Mucosa of descending colon (tissue), 3 donors: ENCODE measurements around the gene PLCH2. TPM values are rescaled to one million over a fixed set of nuclear protein-coding genes. Genes with fewer than 3 reads are reported as not detected.

Source experiments
- ATAC-seq: fragments of 200-7000 bp; cut with Tn5 transposase; one replicate; pipeline ENCODE4 v1.9.1; 2020; ENCODE audit warnings: mild to moderate bottlenecking, moderate library complexity
- DNase-seq, 3 donors: peaks; one replicate each; pipeline ENCODE4 v3.0.0-alpha.2; 2020
- H3K36me3 ChIP-seq: fragments of 200-600 bp; one replicate; pipeline ENCODE4 v1.8.0; 2021; ENCODE audit warnings: low read depth, mild to moderate bottlenecking
- H3K4me1 ChIP-seq: fragments of 200-600 bp; one replicate; pipeline ENCODE4 v1.8.0; 2021; ENCODE audit warnings: low read depth, mild to moderate bottlenecking
- H3K4me3 ChIP-seq: fragments of 200-600 bp; one replicate; pipeline ENCODE4 v1.8.0; 2021; ENCODE audit warnings: mild to moderate bottlenecking
- H3K9me3 ChIP-seq: fragments of 200-600 bp; one replicate; pipeline ENCODE4 v1.8.0; 2021; ENCODE audit warnings: mild to moderate bottlenecking
- intact Hi-C, 2 donors: fragments of 100-400 bp; cut with DNase I in 1 of 2; cut with micrococcal nuclease in 1 of 2; formaldehyde crosslinking; loops; one replicate each; pipeline versions ENCODE4 v1.11.0 to v1.11.1; 2022; cut with DNase I, micrococcal nuclease
- total RNA-seq, 3 donors: library from RNA; stranded (reverse); fragmentation: NEBNext Ultra II Directional in 2 of 3; extraction: Animal tissue kit (Norgen Biotek cat#: 25700) in 2 of 3; gene quantifications; one replicate each; pipeline versions ENCODE4 v1.2.1 to v1.2.4, GENCODE V29; 2021 to 2023
- TF ChIP-seq, protein P1 (sequence below): fragments of 200-600 bp; IDR thresholded peaks from one replicate; pipeline ENCODE4 v1.8.0; 2022; ENCODE audit warnings: antibody characterized with exemption, mild to moderate bottlenecking
- donor health status: DM: no; HTN: no; CAD: no; lungs with moderate emphysema.
- donor health status: DM: no; HTN: no; CAD: no.
- donor health status: DM: no; HTN: yes; CAD: no.

The PLCH2 gene
- total RNA-seq, 3 donors from 2014 or later = 1.2 to 6.8 (median 1.9) TPM

DNA sequence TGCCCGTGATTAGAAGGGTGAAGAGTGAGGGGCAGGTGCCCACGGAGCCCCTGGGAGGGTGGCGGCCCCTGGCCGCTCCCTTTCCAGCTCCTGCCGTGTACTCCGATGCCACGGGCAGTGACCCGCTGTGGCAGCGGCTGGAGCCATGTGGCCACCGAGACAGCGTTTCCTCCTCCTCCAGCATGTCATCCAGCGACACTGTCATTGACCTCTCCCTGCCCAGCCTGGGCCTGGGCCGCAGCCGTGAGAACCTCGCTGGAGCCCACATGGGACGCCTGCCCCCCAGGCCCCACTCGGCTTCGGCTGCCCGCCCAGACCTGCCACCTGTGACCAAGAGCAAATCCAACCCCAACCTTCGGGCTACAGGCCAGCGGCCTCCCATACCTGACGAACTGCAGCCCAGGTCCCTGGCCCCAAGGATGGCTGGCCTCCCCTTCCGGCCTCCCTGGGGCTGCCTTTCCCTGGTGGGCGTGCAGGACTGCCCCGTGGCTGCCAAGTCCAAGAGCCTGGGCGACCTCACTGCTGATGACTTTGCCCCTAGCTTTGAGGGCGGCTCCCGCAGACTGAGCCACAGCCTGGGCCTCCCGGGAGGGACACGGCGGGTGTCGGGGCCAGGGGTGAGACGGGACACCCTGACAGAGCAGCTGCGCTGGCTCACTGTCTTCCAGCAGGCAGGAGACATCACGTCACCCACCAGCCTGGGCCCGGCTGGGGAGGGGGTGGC, 28.3 kb downstream of the PLCH2 start:
- DNase-seq = no peak
- Histone ChIP-seq H3K9me3 (no peaks in the 10 kb centered on the region), H3K4me1 (no peaks in the 10 kb centered on the region), H3K4me3 (no peak overlapping the region), H3K36me3 (no peaks in the 10 kb centered on the region)
- TF ChIP-seq, protein P1, sequence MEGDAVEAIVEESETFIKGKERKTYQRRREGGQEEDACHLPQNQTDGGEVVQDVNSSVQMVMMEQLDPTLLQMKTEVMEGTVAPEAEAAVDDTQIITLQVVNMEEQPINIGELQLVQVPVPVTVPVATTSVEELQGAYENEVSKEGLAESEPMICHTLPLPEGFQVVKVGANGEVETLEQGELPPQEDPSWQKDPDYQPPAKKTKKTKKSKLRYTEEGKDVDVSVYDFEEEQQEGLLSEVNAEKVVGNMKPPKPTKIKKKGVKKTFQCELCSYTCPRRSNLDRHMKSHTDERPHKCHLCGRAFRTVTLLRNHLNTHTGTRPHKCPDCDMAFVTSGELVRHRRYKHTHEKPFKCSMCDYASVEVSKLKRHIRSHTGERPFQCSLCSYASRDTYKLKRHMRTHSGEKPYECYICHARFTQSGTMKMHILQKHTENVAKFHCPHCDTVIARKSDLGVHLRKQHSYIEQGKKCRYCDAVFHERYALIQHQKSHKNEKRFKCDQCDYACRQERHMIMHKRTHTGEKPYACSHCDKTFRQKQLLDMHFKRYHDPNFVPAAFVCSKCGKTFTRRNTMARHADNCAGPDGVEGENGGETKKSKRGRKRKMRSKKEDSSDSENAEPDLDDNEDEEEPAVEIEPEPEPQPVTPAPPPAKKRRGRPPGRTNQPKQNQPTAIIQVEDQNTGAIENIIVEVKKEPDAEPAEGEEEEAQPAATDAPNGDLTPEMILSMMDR = no peak
- intact Hi-C loops = no loop called here
- ATAC-seq = peak; percentile 3

- DNase-seq = no peak
- TF ChIP-seq, protein P1 = no peak
- Histone ChIP-seq H3K4me3 (no peak overlapping the region), H3K4me1 (no peaks in the 10 kb centered on the region), H3K36me3 (no peaks in the 10 kb centered on the region), H3K9me3 (no peaks in the 10 kb centered on the region)
- intact Hi-C loops = no loop called here
- no peak for ATAC-seq
These were observed 28.8 kb downstream of the PLCH2 start for GRCh38 chr1:2504949-2505272.

- Histone ChIP-seq H3K36me3 (no peaks in the 10 kb centered on the region), H3K4me3 (no peak overlapping the region), H3K9me3 (no peaks in the 10 kb centered on the region), H3K4me1 (no peaks in the 10 kb centered on the region)
- ATAC-seq = peak; percentile 8
- TF ChIP-seq, protein P1 = no peak
- no peak for DNase-seq
- intact Hi-C loops = no loop called here
These were observed 29.4 kb downstream of the PLCH2 start for GRCh38 chr1:2505461-2505994.

- DNase-seq (no peak), ATAC-seq (peak; percentile 6)
- TF ChIP-seq, protein P1 = no peak
- intact Hi-C loops = no loop called here
- no peaks in the 10 kb centered on the region for H3K4me1 ChIP-seq
- no peaks in the 10 kb centered on the region for H3K36me3 ChIP-seq
- no peaks in the 10 kb centered on the region for H3K9me3 ChIP-seq
- no peak overlapping the region for H3K4me3 ChIP-seq
These were observed 30.1 kb downstream of the PLCH2 start for GRCh38 chr1:2506007-2506860.

DNA sequence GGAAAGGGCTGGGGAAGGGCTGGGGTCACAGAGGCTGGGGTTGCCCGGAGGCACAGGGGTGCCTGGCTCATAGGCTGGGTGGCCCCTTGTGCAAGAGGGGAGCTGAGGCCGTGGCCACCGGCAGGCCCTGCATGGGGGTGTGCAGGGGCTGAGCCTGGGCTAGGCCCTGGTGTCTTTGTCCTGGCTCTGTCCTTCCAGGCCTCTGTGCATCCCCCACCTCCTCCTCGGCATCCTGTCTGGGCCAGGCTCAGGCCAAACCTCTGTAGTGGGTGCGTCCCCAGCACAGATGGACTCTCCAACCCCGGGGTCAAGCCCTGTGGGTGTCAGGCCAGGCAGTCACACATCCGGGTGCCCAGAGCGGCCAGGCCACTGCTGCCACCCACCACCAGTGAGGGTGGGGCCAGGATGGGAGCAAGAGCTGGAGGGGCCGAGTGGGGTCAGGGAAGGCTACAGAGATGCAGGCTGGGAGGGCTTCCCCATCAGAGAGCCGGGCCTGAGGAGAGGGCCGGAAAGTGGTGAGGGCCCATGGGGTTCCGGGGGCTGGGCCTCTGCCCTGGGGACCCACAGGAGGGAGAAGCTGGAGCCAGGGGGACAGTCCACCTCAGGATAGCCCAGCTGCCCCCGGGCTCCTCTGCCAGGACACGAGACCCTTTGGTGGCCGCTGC, 30.9 kb downstream of the PLCH2 start:
- ATAC-seq (peak; percentile 6), DNase-seq (no peak)
- TF ChIP-seq, protein P1 = no peak
- intact Hi-C loops = no loop called here
- peaks cover 5% of the 10 kb centered on the region for H3K36me3 ChIP-seq
- no peaks in the 10 kb centered on the region for H3K4me1 ChIP-seq
- H3K4me3 ChIP-seq = no peak overlapping the region
- H3K9me3 ChIP-seq = no peaks in the 10 kb centered on the region
